ENCODE data around the gene ADAT3. TPM values are rescaled to one million over a fixed set of nuclear protein-coding genes. Genes with fewer than 3 reads are reported as not detected.

Gene ADAT3
- total RNA-seq, 2 experiments from 2014 or later, result 13.3 to 15.5 TPM

GRCh38 chr19:1911995-1912394 is 6.8 kb downstream of the ADAT3 start:
- Mint-ChIP-seq H3K4me1 (peaks cover 27% of the 10 kb centered on the region), H3K9me3 (no peaks in the 10 kb centered on the region), H3K27ac (no peak overlapping the region), H3K36me3 (ENCODE audit: low read depth) (peaks cover 11% of the 10 kb centered on the region), H3K27me3 (no peaks in the 10 kb centered on the region), H3K4me3 (no peak overlapping the region)
- CTCF ChIA-PET, result no interaction called here
- POLR2A ChIA-PET, result no interaction called here
- no peak for DNase-seq

- Mint-ChIP-seq H3K27ac (no peak overlapping the region), H3K36me3 (ENCODE audit: low read depth) (peaks cover 14% of the 10 kb centered on the region), H3K4me3 (no peak overlapping the region), H3K4me1 (peaks cover 23% of the 10 kb centered on the region), H3K9me3 (no peaks in the 10 kb centered on the region), H3K27me3 (no peaks in the 10 kb centered on the region)
- DNase-seq, result no peak
- ChIA-PET CTCF (no interaction called here), POLR2A (no interaction called here)
Observed at GRCh38 chr19:1912760-1913505, 7.7 kb downstream of the ADAT3 start.

DNA sequence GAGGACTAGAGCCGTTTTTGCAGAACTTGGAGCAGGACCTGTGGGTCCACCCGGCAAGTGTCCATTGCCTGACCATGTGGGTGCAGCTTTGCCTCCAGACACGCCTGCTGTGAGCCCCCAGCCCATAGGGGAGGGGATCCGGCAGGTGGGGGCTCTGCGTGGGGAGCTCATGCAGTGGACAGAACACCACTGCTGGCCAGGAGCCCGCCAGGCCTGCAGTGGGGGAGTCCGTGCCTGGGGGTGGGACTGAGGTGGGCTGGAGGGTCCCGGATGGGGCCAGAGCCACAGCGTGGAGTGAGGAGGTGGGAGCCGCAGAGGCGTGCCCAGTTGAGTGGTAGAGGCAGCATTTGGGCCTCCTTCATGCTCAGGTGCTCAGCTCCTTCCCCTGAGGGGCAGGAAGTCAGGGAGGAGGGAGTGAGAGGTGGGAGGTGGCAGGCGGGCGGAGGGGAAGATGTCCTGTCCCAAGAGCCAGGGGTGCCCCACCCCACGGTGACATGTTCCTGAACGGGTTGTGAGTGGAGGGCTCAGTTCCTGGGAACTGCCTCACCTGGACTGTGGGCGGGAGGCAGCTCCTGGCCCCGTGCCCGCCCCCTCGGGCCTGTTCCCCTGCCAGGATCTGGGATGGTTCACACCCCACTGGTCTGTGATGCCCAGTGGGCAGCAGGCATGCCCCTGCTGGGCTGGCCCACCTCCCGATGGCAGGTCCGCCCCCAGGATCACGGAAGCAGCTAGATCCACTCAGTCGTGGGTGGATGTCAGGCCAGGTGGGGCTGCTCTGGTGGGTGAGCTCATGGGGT is 8.8 kb downstream of the ADAT3 start:
- POLR2A ChIA-PET, result interaction anchor here (2.2 kb wide), 1 partner anchor 17 kb away, joined by 7 read pairs; no protein-coding TSS in a partner anchor
- no peak for DNase-seq
- no peaks in the 10 kb centered on the region for H3K9me3 Mint-ChIP-seq
- H3K4me1 Mint-ChIP-seq, result peaks cover 18% of the 10 kb centered on the region
- H3K27ac Mint-ChIP-seq, result no peak overlapping the region
- H3K27me3 Mint-ChIP-seq, result no peaks in the 10 kb centered on the region
- CTCF ChIA-PET, result no interaction called here
- H3K36me3 Mint-ChIP-seq (ENCODE audit: low read depth), result peaks cover 19% of the 10 kb centered on the region
- no peak overlapping the region for H3K4me3 Mint-ChIP-seq

GRCh38 chr19:1914826-1915341 is 9.7 kb downstream of the ADAT3 start:
- H3K9me3 Mint-ChIP-seq, result no peaks in the 10 kb centered on the region
- no peaks in the 10 kb centered on the region for H3K27me3 Mint-ChIP-seq
- ChIA-PET POLR2A (interaction anchor here (2.2 kb wide), 1 partner anchor 18 kb away, joined by 7 read pairs; no protein-coding TSS in a partner anchor), CTCF (interaction anchor here (0.6 kb wide), 1 partner anchor 30 kb away, joined by 4 read pairs; no protein-coding TSS in a partner anchor)
- H3K27ac Mint-ChIP-seq, result no peak overlapping the region
- DNase-seq, result no peak
- H3K4me1 Mint-ChIP-seq, result peaks cover 11% of the 10 kb centered on the region
- H3K36me3 Mint-ChIP-seq (ENCODE audit: low read depth), result peaks cover 19% of the 10 kb centered on the region
- H3K4me3 Mint-ChIP-seq, result no peak overlapping the region

DNA sequence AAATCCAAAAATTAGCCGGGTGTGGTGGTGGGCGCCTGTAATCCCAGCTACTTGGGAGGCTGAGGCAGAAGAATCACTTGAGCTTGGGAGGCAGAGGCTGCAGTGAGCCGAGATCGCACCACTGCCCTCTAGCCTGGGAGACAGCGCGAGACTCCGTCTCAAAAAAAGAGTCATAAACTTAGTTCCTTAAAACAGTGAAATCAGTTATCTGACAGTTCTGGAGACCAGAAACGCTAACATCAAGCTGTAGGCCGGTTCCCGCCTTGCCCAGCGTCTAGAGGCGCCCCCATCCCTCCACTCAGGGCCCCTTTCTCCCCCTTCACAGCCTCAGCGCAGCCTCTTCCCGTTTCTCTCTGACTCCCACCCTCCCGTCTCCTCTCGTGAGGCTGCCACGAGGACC is 11.9 kb downstream of the ADAT3 start:
- CTCF ChIA-PET, result interaction anchor here (1.3 to 1.7 kb wide), 2 partner anchors 11 to 64 kb away, joined by 4 to 5 read pairs; no protein-coding TSS in a partner anchor
- H3K9me3 Mint-ChIP-seq, result no peaks in the 10 kb centered on the region

DNA sequence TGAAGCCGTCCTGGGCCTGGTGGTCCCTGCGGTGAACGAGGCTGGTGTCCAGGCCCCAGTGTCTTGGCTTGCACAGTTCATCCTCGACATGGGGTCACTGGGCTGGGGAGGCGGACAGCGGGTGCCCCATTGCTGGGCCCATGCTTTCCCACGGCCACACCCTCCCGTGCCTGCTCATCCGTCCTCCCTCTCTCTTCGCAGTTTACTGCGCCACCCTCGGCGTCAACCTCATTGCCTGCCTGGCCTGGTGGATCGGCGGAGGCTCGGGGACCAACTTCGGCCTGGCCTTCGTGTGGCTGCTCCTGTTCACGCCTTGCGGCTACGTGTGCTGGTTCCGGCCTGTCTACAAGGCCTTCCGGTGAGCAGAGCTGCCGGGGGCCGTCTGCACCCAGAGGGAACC is 12.7 kb downstream of the ADAT3 start:
- Mint-ChIP-seq H3K4me1 (peaks cover 27% of the 10 kb centered on the region), H3K27me3 (no peaks in the 10 kb centered on the region)
- POLR2A ChIA-PET, result interaction anchor here (0.6 kb wide), 1 partner anchor 12 kb away, joined by 3 read pairs; no protein-coding TSS in a partner anchor

More for the DNA sequence above, 11.9 kb downstream of the ADAT3 start:
- no peak for DNase-seq
- peaks cover 19% of the 10 kb centered on the region for H3K4me1 Mint-ChIP-seq
- POLR2A ChIA-PET, result interaction anchor here (1.5 kb wide), 1 partner anchor 10 kb away, joined by 5 read pairs; no protein-coding TSS in a partner anchor
- no peak overlapping the region for H3K27ac Mint-ChIP-seq
- no peaks in the 10 kb centered on the region for H3K27me3 Mint-ChIP-seq
- H3K4me3 Mint-ChIP-seq, result no peak overlapping the region
- H3K36me3 Mint-ChIP-seq (ENCODE audit: low read depth), result peaks cover 24% of the 10 kb centered on the region

DNA sequence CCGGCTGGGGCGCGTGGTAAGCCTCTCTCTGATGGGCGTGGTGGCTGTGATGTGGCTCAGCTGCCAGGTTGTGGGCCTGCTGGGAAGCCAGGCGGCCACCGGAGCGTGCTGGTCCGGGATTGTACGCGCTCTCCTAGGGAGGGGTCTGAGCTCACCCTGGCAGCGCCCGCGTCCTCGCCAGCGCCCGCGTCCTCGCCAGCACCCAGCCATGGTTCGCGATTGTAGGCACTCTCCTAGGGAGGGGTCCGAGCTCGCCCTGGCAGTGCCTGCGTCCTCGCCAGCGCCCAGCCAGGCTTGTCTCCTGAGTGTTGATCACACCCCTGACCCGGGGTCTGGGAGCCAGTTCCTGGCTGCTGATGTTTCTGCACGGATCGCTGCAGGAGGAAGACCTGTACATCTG is 13.8 kb downstream of the ADAT3 start:
- CTCF ChIA-PET, result no interaction called here
- Mint-ChIP-seq H3K36me3 (ENCODE audit: low read depth) (peaks cover 22% of the 10 kb centered on the region), H3K27me3 (no peaks in the 10 kb centered on the region), H3K27ac (no peak overlapping the region), H3K4me3 (no peak overlapping the region), H3K4me1 (peaks cover 35% of the 10 kb centered on the region), H3K9me3 (no peaks in the 10 kb centered on the region)
- POLR2A ChIA-PET, result no interaction called here
- no peak for DNase-seq

More for the DNA sequence above, 12.7 kb downstream of the ADAT3 start:
- H3K27ac Mint-ChIP-seq, result no peak overlapping the region
- CTCF ChIA-PET, result interaction anchor here (0.6 kb wide), 1 partner anchor 225 kb away, joined by 5 read pairs; no protein-coding TSS in a partner anchor
- H3K9me3 Mint-ChIP-seq, result no peaks in the 10 kb centered on the region
- H3K36me3 Mint-ChIP-seq (ENCODE audit: low read depth), result peaks cover 26% of the 10 kb centered on the region
- DNase-seq, result no peak
- no peak overlapping the region for H3K4me3 Mint-ChIP-seq

- Mint-ChIP-seq H3K27me3 (no peaks in the 10 kb centered on the region), H3K27ac (no peak overlapping the region), H3K4me1 (peaks cover 41% of the 10 kb centered on the region), H3K9me3 (no peaks in the 10 kb centered on the region), H3K36me3 (ENCODE audit: low read depth) (peaks cover 26% of the 10 kb centered on the region), H3K4me3 (no peak overlapping the region)
- ChIA-PET POLR2A (no interaction called here), CTCF (no interaction called here)
- no peak for DNase-seq
Observed at GRCh38 chr19:1920644-1921043, 15.4 kb downstream of the ADAT3 start.

GRCh38 chr19:1921326-1921725 is 16.1 kb downstream of the ADAT3 start:
- Mint-ChIP-seq H3K27me3 (no peaks in the 10 kb centered on the region), H3K27ac (peak overlapping the region; percentile 90), H3K9me3 (no peaks in the 10 kb centered on the region), H3K4me1 (peaks cover 41% of the 10 kb centered on the region), H3K4me3 (no peak overlapping the region), H3K36me3 (ENCODE audit: low read depth) (peaks cover 26% of the 10 kb centered on the region)
- DNase-seq, result no peak
- POLR2A ChIA-PET, result interaction anchor here (1.3 to 3.0 kb wide), 3 partner anchors 11 to 24 kb away, joined by 4 to 19 read pairs (median 9); partner anchors contain the start of genes ADAT3 and SCAMP4
- CTCF ChIA-PET, result no interaction called here

DNA sequence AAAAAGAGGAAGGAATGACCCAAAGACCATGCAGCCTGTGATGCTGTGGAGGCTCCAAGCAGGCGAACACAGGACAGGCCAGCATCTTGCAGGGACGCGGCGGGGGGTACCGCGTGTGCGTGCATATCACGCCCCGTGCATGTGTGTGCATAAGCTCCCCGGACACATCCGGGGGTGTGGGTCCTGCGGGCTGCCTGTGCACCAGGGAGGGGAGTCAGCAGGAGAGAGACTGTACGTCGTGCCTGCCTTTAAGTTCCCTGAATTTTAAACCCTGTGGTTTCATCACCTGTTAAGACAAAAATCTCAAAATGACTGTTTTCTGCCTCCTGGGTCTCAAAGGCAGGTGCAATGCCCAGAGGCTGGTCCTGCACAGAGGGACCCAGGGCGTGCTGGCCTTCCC is 16.6 kb downstream of the ADAT3 start:
- peak overlapping the region; percentile 90 for H3K27ac Mint-ChIP-seq
- H3K4me1 Mint-ChIP-seq, result peaks cover 41% of the 10 kb centered on the region
- H3K36me3 Mint-ChIP-seq (ENCODE audit: low read depth), result peaks cover 26% of the 10 kb centered on the region
- CTCF ChIA-PET, result no interaction called here
- H3K4me3 Mint-ChIP-seq, result no peak overlapping the region
- H3K27me3 Mint-ChIP-seq, result no peaks in the 10 kb centered on the region
- POLR2A ChIA-PET, result interaction anchor here (1.0 to 3.0 kb wide), 4 partner anchors 12 to 26 kb away, joined by 4 to 19 read pairs (median 6); partner anchors contain the start of genes ADAT3 and SCAMP4
- no peaks in the 10 kb centered on the region for H3K9me3 Mint-ChIP-seq
- DNase-seq, result peak; percentile 68

GRCh38 chr19:1922803-1923202 is 17.6 kb downstream of the ADAT3 start:
- CTCF ChIA-PET, result interaction anchor here (0.6 to 2.0 kb wide), 8 partner anchors 18 to 1412 kb away, joined by 3 to 14 read pairs (median 4); no protein-coding TSS in a partner anchor
- POLR2A ChIA-PET, result interaction anchor here (0.7 to 3.0 kb wide), 8 partner anchors 13 to 84 kb away, joined by 3 to 19 read pairs (median 4); partner anchors contain the start of genes ABHD17A, ADAT3 and SCAMP4
- Mint-ChIP-seq H3K27ac (peak overlapping the region; percentile 90), H3K9me3 (peaks cover 3% of the 10 kb centered on the region), H3K36me3 (ENCODE audit: low read depth) (peaks cover 27% of the 10 kb centered on the region), H3K4me3 (no peak overlapping the region), H3K4me1 (peaks cover 49% of the 10 kb centered on the region), H3K27me3 (no peaks in the 10 kb centered on the region)
- no peak for DNase-seq

DNA sequence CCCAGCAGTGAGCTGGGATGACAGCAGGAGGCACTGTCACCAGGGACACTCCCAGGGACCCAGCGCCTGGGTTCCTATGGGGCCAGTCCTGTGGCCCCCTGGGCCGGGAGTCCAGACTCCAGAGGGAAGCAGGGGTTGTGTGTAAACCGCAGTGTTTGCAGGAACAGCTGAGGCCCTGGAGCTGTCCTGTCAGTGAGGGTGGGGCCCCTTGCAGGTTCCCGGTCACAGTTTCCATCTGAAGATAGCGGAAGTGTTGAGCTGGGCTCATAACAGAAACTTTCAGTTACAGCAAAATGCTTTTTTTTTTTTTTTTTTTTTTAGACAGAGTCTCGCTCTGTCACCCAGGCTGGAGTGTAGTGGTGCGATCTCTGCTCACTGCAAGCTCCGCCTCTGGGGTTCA is 18.1 kb downstream of the ADAT3 start:
- Mint-ChIP-seq H3K9me3 (peaks cover 5% of the 10 kb centered on the region), H3K27me3 (no peaks in the 10 kb centered on the region), H3K27ac (peak overlapping the region; percentile 90), H3K36me3 (ENCODE audit: low read depth) (peaks cover 25% of the 10 kb centered on the region), H3K4me3 (no peak overlapping the region), H3K4me1 (peaks cover 54% of the 10 kb centered on the region)
- DNase-seq, result peak; percentile 76
- ChIA-PET CTCF (interaction anchor here (0.5 to 2.0 kb wide), 12 partner anchors 10 to 1413 kb away, joined by 3 to 14 read pairs (median 4); partner anchors contain the start of genes ADAT3 and SCAMP4), POLR2A (interaction anchor here (0.7 to 3.0 kb wide), 9 partner anchors 18 to 160 kb away, joined by 3 to 19 read pairs (median 4); partner anchors contain the start of genes ABHD17A, ADAT3 and SCAMP4)
